Ishikawa (cell line): ENCODE data around the gene SLC25A12.

Experiments
- CEBPB ChIP-seq: IDR thresholded peaks from 2 replicates; pipeline ENCODE4 v1.6.1; 2012
- CREB1 ChIP-seq: IDR thresholded peaks from 2 replicates; pipeline ENCODE4 v1.6.1; 2012; ENCODE audit warnings: low read depth
- EGR1 ChIP-seq: IDR thresholded peaks from 2 replicates; pipeline ENCODE4 v1.6.1; 2012
- EP300 ChIP-seq: IDR thresholded peaks from 2 replicates; pipeline ENCODE4 v1.6.1; 2012; ENCODE audit warnings: borderline replicate concordance
- FOXM1 ChIP-seq: IDR thresholded peaks from 2 replicates; pipeline ENCODE4 v1.6.1; 2012; ENCODE audit warnings: low read depth, borderline replicate concordance
- MAX ChIP-seq: IDR thresholded peaks from 2 replicates; pipeline ENCODE4 v1.6.1; 2012
- NFIC ChIP-seq: IDR thresholded peaks from 2 replicates; pipeline ENCODE4 v1.6.1; 2012
- RAD21 ChIP-seq: IDR thresholded peaks from 2 replicates; pipeline ENCODE4 v1.6.1; 2012; ENCODE audit warnings: low read depth
- TAF1 ChIP-seq: IDR thresholded peaks from 2 replicates; pipeline ENCODE4 v1.6.1; 2012; ENCODE audit warnings: low read depth, mild to moderate bottlenecking
- TCF12 ChIP-seq: IDR thresholded peaks from 2 replicates; pipeline ENCODE4 v1.6.1; 2012; ENCODE audit warnings: low read depth
- TEAD4 ChIP-seq: IDR thresholded peaks from 2 replicates; pipeline ENCODE4 v1.6.1; 2012
- YY1 ChIP-seq: IDR thresholded peaks from 2 replicates; pipeline ENCODE4 v1.6.1; 2012; ENCODE audit warnings: low read depth
- TF ChIP-seq, protein P1 (sequence below): IDR thresholded peaks from 2 replicates; pipeline ENCODE4 v1.6.1; 2012
- TF ChIP-seq, protein P2 (sequence below): IDR thresholded peaks from 2 replicates; pipeline ENCODE4 v1.6.1; 2012; ENCODE audit warnings: low read depth, mild to moderate bottlenecking

GRCh38 chr2:171930385-171930784, 36.3 kb upstream of the SLC25A12 start:
- TF ChIP-seq EP300, result no peak
- TF ChIP-seq TAF1, result no peak
- TF ChIP-seq RAD21, result no peak
- TF ChIP-seq, protein P1, sequence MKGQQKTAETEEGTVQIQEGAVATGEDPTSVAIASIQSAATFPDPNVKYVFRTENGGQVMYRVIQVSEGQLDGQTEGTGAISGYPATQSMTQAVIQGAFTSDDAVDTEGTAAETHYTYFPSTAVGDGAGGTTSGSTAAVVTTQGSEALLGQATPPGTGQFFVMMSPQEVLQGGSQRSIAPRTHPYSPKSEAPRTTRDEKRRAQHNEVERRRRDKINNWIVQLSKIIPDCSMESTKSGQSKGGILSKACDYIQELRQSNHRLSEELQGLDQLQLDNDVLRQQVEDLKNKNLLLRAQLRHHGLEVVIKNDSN, result no peak
- TF ChIP-seq, protein P2, sequence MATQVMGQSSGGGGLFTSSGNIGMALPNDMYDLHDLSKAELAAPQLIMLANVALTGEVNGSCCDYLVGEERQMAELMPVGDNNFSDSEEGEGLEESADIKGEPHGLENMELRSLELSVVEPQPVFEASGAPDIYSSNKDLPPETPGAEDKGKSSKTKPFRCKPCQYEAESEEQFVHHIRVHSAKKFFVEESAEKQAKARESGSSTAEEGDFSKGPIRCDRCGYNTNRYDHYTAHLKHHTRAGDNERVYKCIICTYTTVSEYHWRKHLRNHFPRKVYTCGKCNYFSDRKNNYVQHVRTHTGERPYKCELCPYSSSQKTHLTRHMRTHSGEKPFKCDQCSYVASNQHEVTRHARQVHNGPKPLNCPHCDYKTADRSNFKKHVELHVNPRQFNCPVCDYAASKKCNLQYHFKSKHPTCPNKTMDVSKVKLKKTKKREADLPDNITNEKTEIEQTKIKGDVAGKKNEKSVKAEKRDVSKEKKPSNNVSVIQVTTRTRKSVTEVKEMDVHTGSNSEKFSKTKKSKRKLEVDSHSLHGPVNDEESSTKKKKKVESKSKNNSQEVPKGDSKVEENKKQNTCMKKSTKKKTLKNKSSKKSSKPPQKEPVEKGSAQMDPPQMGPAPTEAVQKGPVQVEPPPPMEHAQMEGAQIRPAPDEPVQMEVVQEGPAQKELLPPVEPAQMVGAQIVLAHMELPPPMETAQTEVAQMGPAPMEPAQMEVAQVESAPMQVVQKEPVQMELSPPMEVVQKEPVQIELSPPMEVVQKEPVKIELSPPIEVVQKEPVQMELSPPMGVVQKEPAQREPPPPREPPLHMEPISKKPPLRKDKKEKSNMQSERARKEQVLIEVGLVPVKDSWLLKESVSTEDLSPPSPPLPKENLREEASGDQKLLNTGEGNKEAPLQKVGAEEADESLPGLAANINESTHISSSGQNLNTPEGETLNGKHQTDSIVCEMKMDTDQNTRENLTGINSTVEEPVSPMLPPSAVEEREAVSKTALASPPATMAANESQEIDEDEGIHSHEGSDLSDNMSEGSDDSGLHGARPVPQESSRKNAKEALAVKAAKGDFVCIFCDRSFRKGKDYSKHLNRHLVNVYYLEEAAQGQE, result no peak
- no peak for TF ChIP-seq TCF12
- no peak for TF ChIP-seq MAX
- TF ChIP-seq TEAD4, result no peak
- TF ChIP-seq FOXM1, result no peak
- TF ChIP-seq YY1, result no peak
- no peak for TF ChIP-seq CREB1
- no peak for TF ChIP-seq EGR1
- no peak for TF ChIP-seq CEBPB
- TF ChIP-seq NFIC, result no peak
